Measurements from ENCODE around the gene PTPRN2.

- TF ChIP-seq CTCF (IDR thresholded peaks at IDR 0.05) (no peak), POLR2A (IDR thresholded peaks at IDR 0.05) (no peak)
Measured at GRCh38 chr7:158329014-158329610, 258.5 kb downstream of the PTPRN2 start.
